ENCODE measurements around the gene EPS8L2.

- no peak for TF ChIP-seq CTCF (IDR thresholded peaks at IDR 0.05; ENCODE audit: poor library complexity)
- TF ChIP-seq EZH2phosphoT487 (IDR thresholded peaks at IDR 0.05; ENCODE audit: low read depth, severe bottlenecking, unreplicated experiment) = no peak
- no peak for TF ChIP-seq EZH2 (IDR thresholded peaks at IDR 0.05; ENCODE audit: borderline replicate concordance)
These were observed 43.7 kb downstream of the EPS8L2 start for GRCh38 chr11:749731-750130.

All from hepatocyte (in vitro differentiated cells).